Activated CD8-positive, alpha-beta memory T cell treated with anti-CD3 and anti-CD28 coated beads, Interleukin-2, amount 10 ng/mL, durations not matched to agents 7 days and 5 days (primary cell): ENCODE data around the gene CD46. TPM values are rescaled to one million over a fixed set of nuclear protein-coding genes. Genes with fewer than 3 reads are reported as not detected.

ENCODE experiments used
- ATAC-seq: fragments of 150-1000 bp; cut with Tn5 transposase; one replicate; pipeline ENCODE4 v1.10.0; 2021; ENCODE audit warnings: moderate library complexity
- CTCF ChIA-PET: fragments of 350-600 bp; sonication (Branson Sonifier 250); formaldehyde crosslinking; loops from one replicate; lab custom pipeline; 2021; ENCODE audit warnings: antibody characterized with exemption; lab: Charles Lee
- DNase-seq: peaks from one replicate; pipeline ENCODE4 v3.0.0-alpha.2; 2020
- H3K27ac Mint-ChIP-seq: one replicate; pipeline ENCODE4 v1.8.0; 2021; ENCODE audit warnings: mild to moderate bottlenecking, mixed read lengths
- H3K27me3 Mint-ChIP-seq: one replicate; pipeline ENCODE4 v1.8.0; 2021; ENCODE audit warnings: mixed read lengths
- H3K36me3 Mint-ChIP-seq: one replicate; pipeline ENCODE4 v1.8.0; 2021; ENCODE audit warnings: mild to moderate bottlenecking, mixed read lengths
- H3K4me1 Mint-ChIP-seq: one replicate; pipeline ENCODE4 v1.8.0; 2021; ENCODE audit warnings: mixed read lengths
- H3K4me3 Mint-ChIP-seq: one replicate; pipeline ENCODE4 v1.8.0; 2021; ENCODE audit warnings: mild to moderate bottlenecking, moderate library complexity, mixed read lengths
- H3K9me3 Mint-ChIP-seq: one replicate; pipeline ENCODE4 v1.8.0; 2022; ENCODE audit warnings: low read depth, mixed read lengths
- total RNA-seq, 2 experiments: library from RNA; stranded (reverse); gene quantifications; one replicate each; pipeline ENCODE4 v1.2.3, GENCODE V29; 2021

Gene CD46
- total RNA-seq, 2 experiments from 2014 or later: 98.3 to 104 TPM

DNA sequence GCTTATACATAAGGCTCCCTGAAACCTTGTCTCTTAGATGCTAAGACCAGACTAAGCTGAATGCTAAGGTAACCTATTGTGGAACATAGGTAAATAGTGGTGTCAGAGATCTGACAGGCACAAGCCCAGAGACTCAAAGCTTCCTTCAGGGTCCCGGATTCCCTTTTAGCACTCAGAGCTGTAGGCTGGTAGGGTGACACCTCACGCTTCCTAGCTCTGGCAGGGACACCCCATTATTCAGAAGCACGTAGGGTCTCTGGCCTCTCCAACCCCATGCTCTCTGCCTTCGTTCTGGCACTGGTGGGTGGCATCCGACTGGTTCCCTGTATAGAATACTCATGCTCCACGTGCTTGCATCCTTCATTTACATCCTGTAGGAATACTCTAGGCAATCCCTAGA is 90.7 kb downstream of the CD46 start:
- Mint-ChIP-seq H3K4me1 (peaks cover 28% of the 10 kb centered on the region), H3K27ac (no peak overlapping the region), H3K4me3 (no peak overlapping the region), H3K9me3 (no peaks in the 10 kb centered on the region), H3K27me3 (no peaks in the 10 kb centered on the region), H3K36me3 (peaks cover 21% of the 10 kb centered on the region)
- DNase-seq (no peak), ATAC-seq (no peak)
- CTCF ChIA-PET: interaction anchor here (1.5 to 1.6 kb wide), 3 partner anchors 9 to 121 kb away, joined by 4 to 8 read pairs (median 7); no protein-coding TSS in a partner anchor

DNA sequence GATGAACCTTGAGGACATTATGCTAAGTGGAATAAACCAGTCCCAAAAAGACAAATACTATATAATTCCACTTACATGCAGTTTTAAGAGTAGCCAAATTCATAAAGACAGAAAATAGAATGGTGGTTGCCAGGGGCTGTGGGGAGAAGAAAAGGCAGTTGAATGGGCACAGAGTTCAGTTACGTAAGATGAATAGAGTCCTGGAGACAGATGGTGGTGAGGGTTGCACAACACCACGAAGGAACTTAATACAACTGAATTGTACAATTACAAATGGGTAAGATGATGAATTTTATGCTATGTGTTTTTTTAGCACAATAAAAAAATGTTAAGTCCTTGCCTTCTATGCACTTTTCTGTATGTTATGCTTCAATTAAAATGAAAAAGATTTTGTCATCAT is 92.5 kb downstream of the CD46 start:
- CTCF ChIA-PET: no interaction called here
- Mint-ChIP-seq H3K27me3 (no peaks in the 10 kb centered on the region), H3K9me3 (no peaks in the 10 kb centered on the region), H3K36me3 (peaks cover 17% of the 10 kb centered on the region), H3K4me1 (peaks cover 30% of the 10 kb centered on the region), H3K27ac (no peak overlapping the region), H3K4me3 (no peak overlapping the region)
- DNase-seq (peak; percentile 27), ATAC-seq (no peak)

Other genes starting within 250 kb of the CD46 start
- not detected for gene CR1L, start 106.9 kb upstream of the CD46 start, total RNA-seq
- under 1 TPM; 0.02 to 0.06 TPM for gene CD34, start 159.1 kb downstream of the CD46 start, total RNA-seq